Kidney epithelial cell (primary cell): ENCODE measurements around the gene PGLYRP1. TPM values are rescaled to one million over a fixed set of nuclear protein-coding genes. Genes with fewer than 3 reads are reported as not detected.
A peak's percentile ranks its signal among the peaks of the same experiment; 100 is the strongest.

ENCODE experiments used
- DNase-seq: peaks from one replicate; pipeline ENCODE4 v3.0.0-alpha.2; 2010; ENCODE audit warnings: low read depth
- H3K27me3 ChIP-seq: 2 replicates; pipeline ENCODE4 v1.6.0; 2011; ENCODE audit warnings: low read length; ENCODE audit not compliant: control insufficient read depth, insufficient read depth
- H3K36me3 ChIP-seq: 2 replicates; pipeline ENCODE4 v1.5.1; 2011; ENCODE audit warnings: low read length; ENCODE audit not compliant: control insufficient read depth, insufficient read depth
- H3K4me3 ChIP-seq: 2 replicates; pipeline ENCODE4 v1.5.1; 2011; ENCODE audit warnings: low read depth, mild to moderate bottlenecking, control low read depth, low read length
- total RNA-seq: library from RNA; depleted of rRNA; stranded (reverse); fragments of >200 nt; gene quantifications from 2 replicates; pipeline ENCODE4 v1.2.3, GENCODE V29; 2015
- TF ChIP-seq, protein P1 (sequence below): IDR thresholded peaks from 2 replicates; pipeline ENCODE4 v1.5.1; 2011; ENCODE audit warnings: mild to moderate bottlenecking, moderate library complexity, low read length, control low read depth, inconsistent platforms; ENCODE audit not compliant: insufficient read depth, poor library complexity, severe bottlenecking

Gene PGLYRP1
- total RNA-seq, 1 donor from 2014 or later, result not detected

DNA sequence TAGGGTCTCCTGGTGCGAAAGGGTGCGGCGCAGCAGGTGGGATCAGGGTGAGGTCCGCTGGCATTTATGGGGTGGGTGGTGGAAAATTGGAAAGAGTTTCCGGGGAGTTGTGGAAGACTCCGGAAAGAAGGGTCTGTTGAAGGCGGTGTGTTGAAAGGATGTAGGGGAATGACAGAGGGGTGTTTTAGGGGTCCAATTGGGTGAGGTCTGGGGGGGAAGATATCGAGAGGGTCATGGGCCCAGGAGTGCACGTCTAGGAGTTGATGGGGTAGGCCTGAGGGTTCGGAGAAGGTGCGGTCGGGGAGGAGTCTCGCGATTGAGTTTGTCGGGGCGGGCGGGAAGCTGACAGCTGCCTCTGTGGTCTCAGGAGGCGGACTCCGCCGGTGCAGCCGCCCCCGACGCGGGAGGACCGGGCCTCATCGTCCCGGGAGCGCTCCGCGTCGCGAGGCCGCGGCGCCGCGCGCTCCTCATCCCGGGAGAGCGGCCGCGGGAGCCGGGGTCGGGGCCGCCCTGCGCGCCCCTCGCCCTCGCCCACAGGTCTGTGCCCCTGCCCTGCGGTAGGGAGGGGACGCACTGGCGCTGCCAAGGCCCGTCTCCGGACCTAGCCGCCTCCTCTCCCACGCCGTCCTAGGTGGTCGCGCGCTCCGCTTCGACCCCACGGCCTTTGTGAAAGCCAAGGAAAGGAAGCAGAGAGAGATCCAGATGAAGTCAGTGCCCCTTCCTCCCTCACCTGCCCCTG lies 7.0 kb downstream of the PGLYRP1 start:
- peaks cover 15% of the 10 kb centered on the region for H3K27me3 ChIP-seq
- TF ChIP-seq, protein P1, sequence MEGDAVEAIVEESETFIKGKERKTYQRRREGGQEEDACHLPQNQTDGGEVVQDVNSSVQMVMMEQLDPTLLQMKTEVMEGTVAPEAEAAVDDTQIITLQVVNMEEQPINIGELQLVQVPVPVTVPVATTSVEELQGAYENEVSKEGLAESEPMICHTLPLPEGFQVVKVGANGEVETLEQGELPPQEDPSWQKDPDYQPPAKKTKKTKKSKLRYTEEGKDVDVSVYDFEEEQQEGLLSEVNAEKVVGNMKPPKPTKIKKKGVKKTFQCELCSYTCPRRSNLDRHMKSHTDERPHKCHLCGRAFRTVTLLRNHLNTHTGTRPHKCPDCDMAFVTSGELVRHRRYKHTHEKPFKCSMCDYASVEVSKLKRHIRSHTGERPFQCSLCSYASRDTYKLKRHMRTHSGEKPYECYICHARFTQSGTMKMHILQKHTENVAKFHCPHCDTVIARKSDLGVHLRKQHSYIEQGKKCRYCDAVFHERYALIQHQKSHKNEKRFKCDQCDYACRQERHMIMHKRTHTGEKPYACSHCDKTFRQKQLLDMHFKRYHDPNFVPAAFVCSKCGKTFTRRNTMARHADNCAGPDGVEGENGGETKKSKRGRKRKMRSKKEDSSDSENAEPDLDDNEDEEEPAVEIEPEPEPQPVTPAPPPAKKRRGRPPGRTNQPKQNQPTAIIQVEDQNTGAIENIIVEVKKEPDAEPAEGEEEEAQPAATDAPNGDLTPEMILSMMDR, result no peak
- H3K4me3 ChIP-seq, result peak overlapping the region; percentile 37
- DNase-seq, result no peak
- no peaks in the 10 kb centered on the region for H3K36me3 ChIP-seq

- Histone ChIP-seq H3K27me3 (peaks cover 15% of the 10 kb centered on the region), H3K36me3 (no peaks in the 10 kb centered on the region), H3K4me3 (peak overlapping the region; percentile 29)
- TF ChIP-seq, protein P1, result no peak
- DNase-seq, result no peak
Observed at GRCh38 chr19:46014941-46015686, 7.7 kb downstream of the PGLYRP1 start.

- Histone ChIP-seq H3K36me3 (no peaks in the 10 kb centered on the region), H3K4me3 (peak overlapping the region; percentile 23), H3K27me3 (peaks cover 15% of the 10 kb centered on the region)
- DNase-seq, result no peak
- TF ChIP-seq, protein P1, result no peak
Observed at GRCh38 chr19:46014534-46014933, 8.3 kb downstream of the PGLYRP1 start.

GRCh38 chr19:46009530-46010510 lies 13.0 kb downstream of the PGLYRP1 start:
- TF ChIP-seq, protein P1, result peak; percentile 87
- DNase-seq, result no peak
- no peak overlapping the region for H3K4me3 ChIP-seq
- H3K27me3 ChIP-seq, result peaks cover 4% of the 10 kb centered on the region
- H3K36me3 ChIP-seq, result no peaks in the 10 kb centered on the region

DNA sequence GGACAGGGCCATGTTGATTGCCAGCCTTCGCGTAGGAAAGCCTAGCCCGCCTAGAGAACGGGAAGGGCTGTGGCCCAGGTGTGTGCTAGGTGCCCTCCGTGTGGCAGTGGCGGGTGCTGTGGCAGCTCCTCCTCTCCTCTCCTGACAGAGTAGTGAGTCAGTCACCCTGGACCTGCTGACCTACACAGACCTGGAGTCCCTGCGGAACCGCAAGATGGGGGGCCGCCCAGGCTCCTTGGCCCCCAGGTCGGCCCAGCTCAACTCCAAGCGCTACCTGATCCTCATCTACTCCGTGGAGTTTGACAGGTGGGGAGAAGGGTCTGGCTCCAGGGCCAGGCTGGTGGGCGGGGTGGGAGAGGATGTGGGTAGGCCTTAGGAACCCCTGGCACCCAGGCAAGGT lies 16.4 kb downstream of the PGLYRP1 start:
- H3K4me3 ChIP-seq, result no peak overlapping the region
- H3K36me3 ChIP-seq, result no peaks in the 10 kb centered on the region
- TF ChIP-seq, protein P1, result no peak
- DNase-seq, result no peak
- H3K27me3 ChIP-seq, result no peaks in the 10 kb centered on the region
